HepG2 (cell line): ENCODE measurements around the gene RBP4. TPM values are rescaled to one million over a fixed set of nuclear protein-coding genes. Genes with fewer than 3 reads are reported as not detected.
A peak's percentile ranks its signal among the peaks of the same experiment; 100 is the strongest.

Source experiments
- ARID2 ChIP-seq: sonication (generic); formaldehyde crosslinking; IDR thresholded peaks from 2 replicates; pipeline ENCODE4 v1.8.1; 2022; ENCODE audit warnings: mild to moderate bottlenecking, missing genetic modification reagents, borderline replicate concordance
- ATM ChIP-seq: fragments of 450-650 bp; IDR thresholded peaks from 2 replicates; pipeline ENCODE4 v1.7.1; 2017; ENCODE audit warnings: mild to moderate bottlenecking, borderline replicate concordance
- FOSL2 ChIP-seq: sonication (generic); formaldehyde crosslinking; IDR thresholded peaks from 2 replicates; pipeline ENCODE4 v1.4.0; 2020; ENCODE audit warnings: missing genetic modification reagents
- FOXK1 ChIP-seq: sonication (generic); formaldehyde crosslinking; IDR thresholded peaks from 2 replicates; pipeline ENCODE4 v1.4.0; 2020; ENCODE audit warnings: low read depth, missing genetic modification reagents, borderline replicate concordance
- GATAD1 ChIP-seq: IDR thresholded peaks from 2 replicates; pipeline ENCODE4 v1.6.1; 2016; ENCODE audit warnings: missing genetic modification reagents, missing compliant biosample characterization
- IKZF4 ChIP-seq: sonication (generic); formaldehyde crosslinking; IDR thresholded peaks from 2 replicates; pipeline ENCODE4 v1.5.1; 2020; ENCODE audit warnings: borderline replicate concordance, mild to moderate bottlenecking, low read depth, missing genetic modification reagents; ENCODE audit errors: not compliant biosample characterization
- MEIS2 ChIP-seq: sonication (generic); formaldehyde crosslinking; IDR thresholded peaks from 2 replicates; pipeline ENCODE4 v1.9.0; 2021; ENCODE audit warnings: mild to moderate bottlenecking, missing genetic modification reagents
- NFYB ChIP-seq: sonication (generic); formaldehyde crosslinking; IDR thresholded peaks from 2 replicates; pipeline ENCODE4 v1.4.0; 2020; ENCODE audit warnings: missing genetic modification reagents
- RAD21 ChIP-seq: fragments of 450-650 bp; formaldehyde crosslinking; IDR thresholded peaks from 2 replicates; pipeline ENCODE4 v1.5.0; 2020; ENCODE audit warnings: mild to moderate bottlenecking
- RBAK ChIP-seq: sonication (generic); formaldehyde crosslinking; IDR thresholded peaks from 2 replicates; pipeline ENCODE4 v1.5.1; 2020; ENCODE audit warnings: mild to moderate bottlenecking, missing genetic modification reagents
- SP5 ChIP-seq: IDR thresholded peaks from 2 replicates; pipeline ENCODE4 v1.6.1; 2016; ENCODE audit warnings: low read depth, borderline replicate concordance
- TBX2 ChIP-seq: sonication (generic); formaldehyde crosslinking; IDR thresholded peaks from 2 replicates; pipeline ENCODE4 v1.5.0; 2020; ENCODE audit warnings: missing genetic modification reagents, mild to moderate bottlenecking, borderline replicate concordance
- TRIM24 ChIP-seq: sonication (generic); formaldehyde crosslinking; IDR thresholded peaks from 2 replicates; pipeline ENCODE4 v1.8.0; 2022; ENCODE audit warnings: mild to moderate bottlenecking, missing genetic modification reagents
- ZEB1 ChIP-seq: IDR thresholded peaks from 2 replicates; pipeline ENCODE4 v1.6.1; 2012; ENCODE audit warnings: mild to moderate bottlenecking, low read depth, inconsistent platforms; ENCODE audit not compliant: insufficient replicate concordance
- ZNF136 ChIP-seq: sonication (generic); formaldehyde crosslinking; IDR thresholded peaks from 2 replicates; pipeline ENCODE4 v1.8.1; 2022; ENCODE audit warnings: low read depth, mild to moderate bottlenecking, moderate library complexity, missing genetic modification reagents
- ZNF280B ChIP-seq: sonication (generic); formaldehyde crosslinking; IDR thresholded peaks from 2 replicates; pipeline ENCODE4 v1.5.0; 2020; ENCODE audit warnings: missing genetic modification reagents, mild to moderate bottlenecking, borderline replicate concordance
- ZNF326 ChIP-seq: sonication (generic); formaldehyde crosslinking; IDR thresholded peaks from 2 replicates; pipeline ENCODE4 v1.4.0; 2020; ENCODE audit warnings: missing genetic modification reagents, borderline replicate concordance
- ZNF629 ChIP-seq: sonication (generic); formaldehyde crosslinking; conservative IDR thresholded peaks from 2 replicates; pipeline ENCODE4 v1.5.0; 2020; ENCODE audit warnings: missing genetic modification reagents
- ZSCAN25 ChIP-seq: sonication (generic); formaldehyde crosslinking; IDR thresholded peaks from 2 replicates; pipeline ENCODE4 v1.8.0; 2022; ENCODE audit warnings: mild to moderate bottlenecking, missing genetic modification reagents
- polyA plus RNA-seq, 8 experiments: library from polyadenylated mRNA; depleted of rRNA in 3 of 8; stranded (reverse) in 7 of 8; unstranded in 1 of 8; fragments of >200 nt; fragmentation: Illumina TruSeq in 4 of 8; extraction: Trizol in 4 of 8; gene quantifications; 2 replicates each; pipeline versions ENCODE4 v1.2.1 to v1.2.3, GENCODE V29; 2011 to 2016; ENCODE audit warnings: low read depth in 4 of 8, missing spikeins in 1 of 8, mixed read lengths in 1 of 8; ENCODE audit not compliant: insufficient read depth in 1 of 8
- total RNA-seq, 5 experiments: library from RNA; depleted of rRNA; stranded (reverse); fragments of >200 nt; fragmentation: Illumina TruSeq; extraction: Trizol; gene quantifications; 2 replicates each; pipeline ENCODE4 v1.2.3, GENCODE V29; 2016; ENCODE audit warnings: low read depth in 1 of 5
- TF ChIP-seq, protein P1 (sequence below), 2 experiments: fragments of 450-650 bp in 1 of 2; sonication (generic) in 1 of 2; formaldehyde crosslinking in 1 of 2; IDR thresholded peaks; 2 replicates each; pipeline versions ENCODE4 v1.6.1 to v1.8.0; 2016 to 2022; ENCODE audit warnings: antibody characterized with exemption in 1 of 2, mild to moderate bottlenecking in 1 of 2, missing genetic modification reagents in 1 of 2

The RBP4 gene
- total and polyA plus RNA-seq, 2 of the 13 experiments (the other 11 are each of a cell fraction or from before 2014, with no cell fraction given): 642 to 931 TPM

DNA sequence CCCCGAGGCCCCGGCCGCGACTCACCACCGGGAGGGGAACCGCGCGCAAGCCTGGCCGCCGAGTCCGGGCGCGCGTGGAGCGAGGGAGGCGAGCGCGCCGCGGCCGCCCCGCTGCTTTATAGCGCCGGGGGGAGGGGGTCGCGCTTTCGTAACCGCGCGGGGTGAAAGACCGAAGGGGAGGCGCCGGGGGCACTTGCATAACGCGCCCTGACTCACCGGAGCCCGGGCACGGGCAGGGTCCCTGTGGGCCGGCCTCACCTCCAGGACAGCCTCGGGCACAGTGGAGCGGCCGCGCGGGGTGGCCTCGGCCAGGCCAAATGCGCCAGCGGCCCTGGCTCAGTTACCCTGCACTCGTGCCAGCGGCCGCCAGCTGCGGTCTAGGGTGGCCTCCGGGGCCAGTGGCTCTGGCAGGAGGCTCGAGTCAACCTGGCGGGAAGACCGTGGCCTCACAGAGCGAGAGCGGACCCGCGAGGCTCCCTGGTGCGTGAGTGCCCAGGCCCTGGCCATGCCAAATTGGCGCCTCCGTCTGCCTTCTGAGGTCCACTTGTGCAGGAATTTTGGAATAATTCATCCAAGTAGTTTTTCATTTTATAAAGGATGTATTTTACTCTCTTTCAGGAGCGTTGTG is at the start of gene RBP4 (continued):
- TF ChIP-seq, protein P1, sequence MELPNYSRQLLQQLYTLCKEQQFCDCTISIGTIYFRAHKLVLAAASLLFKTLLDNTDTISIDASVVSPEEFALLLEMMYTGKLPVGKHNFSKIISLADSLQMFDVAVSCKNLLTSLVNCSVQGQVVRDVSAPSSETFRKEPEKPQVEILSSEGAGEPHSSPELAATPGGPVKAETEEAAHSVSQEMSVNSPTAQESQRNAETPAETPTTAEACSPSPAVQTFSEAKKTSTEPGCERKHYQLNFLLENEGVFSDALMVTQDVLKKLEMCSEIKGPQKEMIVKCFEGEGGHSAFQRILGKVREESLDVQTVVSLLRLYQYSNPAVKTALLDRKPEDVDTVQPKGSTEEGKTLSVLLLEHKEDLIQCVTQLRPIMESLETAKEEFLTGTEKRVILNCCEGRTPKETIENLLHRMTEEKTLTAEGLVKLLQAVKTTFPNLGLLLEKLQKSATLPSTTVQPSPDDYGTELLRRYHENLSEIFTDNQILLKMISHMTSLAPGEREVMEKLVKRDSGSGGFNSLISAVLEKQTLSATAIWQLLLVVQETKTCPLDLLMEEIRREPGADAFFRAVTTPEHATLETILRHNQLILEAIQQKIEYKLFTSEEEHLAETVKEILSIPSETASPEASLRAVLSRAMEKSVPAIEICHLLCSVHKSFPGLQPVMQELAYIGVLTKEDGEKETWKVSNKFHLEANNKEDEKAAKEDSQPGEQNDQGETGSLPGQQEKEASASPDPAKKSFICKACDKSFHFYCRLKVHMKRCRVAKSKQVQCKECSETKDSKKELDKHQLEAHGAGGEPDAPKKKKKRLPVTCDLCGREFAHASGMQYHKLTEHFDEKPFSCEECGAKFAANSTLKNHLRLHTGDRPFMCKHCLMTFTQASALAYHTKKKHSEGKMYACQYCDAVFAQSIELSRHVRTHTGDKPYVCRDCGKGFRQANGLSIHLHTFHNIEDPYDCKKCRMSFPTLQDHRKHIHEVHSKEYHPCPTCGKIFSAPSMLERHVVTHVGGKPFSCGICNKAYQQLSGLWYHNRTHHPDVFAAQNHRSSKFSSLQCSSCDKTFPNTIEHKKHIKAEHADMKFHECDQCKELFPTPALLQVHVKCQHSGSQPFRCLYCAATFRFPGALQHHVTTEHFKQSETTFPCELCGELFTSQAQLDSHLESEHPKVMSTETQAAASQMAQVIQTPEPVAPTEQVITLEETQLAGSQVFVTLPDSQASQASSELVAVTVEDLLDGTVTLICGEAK (IDR thresholded peaks at IDR 0.05): no peak
- TF ChIP-seq, protein P1 (CRISPR knock-in tag; IDR thresholded peaks at IDR 0.05): peak; percentile 82
- peak; percentile 73 for TF ChIP-seq TBX2 (CRISPR knock-in tag)
- TF ChIP-seq ZNF136 (CRISPR knock-in tag): 0 out of 2 replicates have a peak, but pooled peaks have one; percentile 35
- TF ChIP-seq ZSCAN25 (CRISPR knock-in tag): peak; percentile 41; the same call in 1 of the 2 replicates
- TF ChIP-seq GATAD1 (CRISPR knock-in tag): 0 out of 2 replicates have a peak, but pooled peaks have one; percentile 14
- TF ChIP-seq ARID2 (CRISPR knock-in tag): peak; percentile 61; the same call in 1 of the 2 replicates
- no peak; the same call in 1 of the 2 replicates for TF ChIP-seq NFYB
- TF ChIP-seq FOXK1 (CRISPR knock-in tag): no peak
- TF ChIP-seq IKZF4 (CRISPR knock-in tag): no peak
- no peak for TF ChIP-seq ZNF629 (CRISPR knock-in tag)
- TF ChIP-seq MEIS2 (CRISPR knock-in tag): peak; percentile 65; the same call in 1 of the 2 replicates
- TF ChIP-seq ATM: no peak
- peak; percentile 21 for TF ChIP-seq ZEB1
- TF ChIP-seq FOSL2 (CRISPR knock-in tag): peak; percentile 97
- peak; percentile 90 for TF ChIP-seq ZNF280B
- TF ChIP-seq ZNF326 (CRISPR knock-in tag): no peak
- no peak for TF ChIP-seq TRIM24
- no peak for TF ChIP-seq RBAK (CRISPR knock-in tag)
- peak; percentile 86 for TF ChIP-seq SP5 (CRISPR knock-in tag)
- peak; percentile 72 for TF ChIP-seq RAD21
